ENCODE measurements around the gene ANKRD37. TPM values are rescaled to one million over a fixed set of nuclear protein-coding genes. Genes with fewer than 3 reads are reported as not detected.

The ANKRD37 gene
- total and polyA plus RNA-seq, 9 of the 15 experiments (the other 6 are each of a cell fraction or from before 2014, with no cell fraction given) = 1.3 to 53.7 (median 3.6) TPM

DNA sequence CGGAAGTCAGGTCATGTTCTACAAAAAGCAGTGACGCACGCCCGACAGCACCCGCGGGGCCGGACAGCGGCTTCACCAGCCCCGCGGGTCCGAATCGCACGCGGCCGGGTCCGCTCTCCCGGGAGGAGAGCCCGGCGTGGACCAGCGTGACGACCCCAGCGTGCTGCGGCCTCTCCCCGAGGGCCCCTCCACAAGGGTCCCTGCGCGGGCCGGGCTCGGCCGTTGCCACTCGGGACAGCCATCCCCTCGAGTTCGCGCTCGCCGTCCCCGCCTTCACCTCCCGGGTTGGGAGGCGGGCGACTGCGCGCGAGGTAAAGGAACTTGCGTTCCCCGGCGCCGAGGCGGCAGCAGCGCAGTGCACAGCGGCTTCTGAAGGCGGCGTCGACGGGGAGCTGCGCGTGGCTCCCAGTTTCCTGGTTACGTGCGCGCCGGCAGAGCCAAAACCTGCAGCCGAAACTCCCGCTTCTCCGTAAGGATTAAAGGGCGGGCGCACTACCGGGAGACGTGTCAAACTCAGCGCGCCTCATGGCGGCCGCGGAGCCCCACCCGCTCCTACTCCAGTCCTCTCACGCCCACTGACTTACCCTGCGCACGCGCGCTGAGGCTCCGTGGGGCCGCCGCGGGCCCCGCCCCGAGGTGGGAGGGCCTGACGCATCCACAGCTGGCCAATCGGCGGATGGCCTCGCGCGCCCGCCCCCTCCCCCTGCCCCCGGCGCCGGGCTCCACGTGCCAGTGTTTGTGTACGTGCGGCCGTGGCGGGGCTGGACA, 501 bp upstream of the ANKRD37 start (continued):
- TF ChIP-seq RBM22 (IDR thresholded peaks at IDR 0.05; ENCODE audit: low read depth, low read length, poor library complexity, severe bottlenecking) (peak; percentile 93), U2AF1 (optimal IDR thresholded peaks at IDR 0.05; ENCODE audit: low read depth, low read length) (peak; percentile 93), PHB2 (IDR thresholded peaks at IDR 0.05; ENCODE audit: low read depth) (no peak), ZBTB8A (IDR thresholded peaks at IDR 0.05; ENCODE audit: partially characterized antibody) (no peak), ZNF124 (CRISPR knock-in tag; IDR thresholded peaks at IDR 0.05) (0 out of 2 replicates have a peak, but pooled peaks have one; percentile 27), CBX3 (IDR thresholded peaks at IDR 0.05; ENCODE audit: borderline replicate concordance in 1 of 2, low read length in 2 of 2) (no peak; a peak in 1 of 3 replicates), ESRRA (IDR thresholded peaks at IDR 0.05; ENCODE audit: borderline replicate concordance, low read depth) (peak; percentile 49; the same call in 1 of the 2 replicates), RFX5 (IDR thresholded peaks at IDR 0.05; ENCODE audit: low read depth, low read length) (no peak), ZNF695 (CRISPR knock-in tag; IDR thresholded peaks at IDR 0.05) (no peak), ZNF830 (CRISPR knock-in tag; IDR thresholded peaks at IDR 0.05) (peak; percentile 89; the same call in 1 of the 2 replicates), HSF4 (CRISPR knock-in tag; IDR thresholded peaks at IDR 0.05; ENCODE audit: borderline replicate concordance) (no peak), SAP30 (IDR thresholded peaks at IDR 0.05; ENCODE audit: borderline replicate concordance, insufficient read depth, low read depth, low read length, poor library complexity, severe bottlenecking) (peak; percentile 88), TARDBP (IDR thresholded peaks at IDR 0.05) (peak; percentile 97), NR4A1 (CRISPR knock-in tag; IDR thresholded peaks at IDR 0.05) (peak; percentile 83), NR4A1 (tag; IDR thresholded peaks at IDR 0.05) (peak; percentile 86)
- TF ChIP-seq, protein P1, sequence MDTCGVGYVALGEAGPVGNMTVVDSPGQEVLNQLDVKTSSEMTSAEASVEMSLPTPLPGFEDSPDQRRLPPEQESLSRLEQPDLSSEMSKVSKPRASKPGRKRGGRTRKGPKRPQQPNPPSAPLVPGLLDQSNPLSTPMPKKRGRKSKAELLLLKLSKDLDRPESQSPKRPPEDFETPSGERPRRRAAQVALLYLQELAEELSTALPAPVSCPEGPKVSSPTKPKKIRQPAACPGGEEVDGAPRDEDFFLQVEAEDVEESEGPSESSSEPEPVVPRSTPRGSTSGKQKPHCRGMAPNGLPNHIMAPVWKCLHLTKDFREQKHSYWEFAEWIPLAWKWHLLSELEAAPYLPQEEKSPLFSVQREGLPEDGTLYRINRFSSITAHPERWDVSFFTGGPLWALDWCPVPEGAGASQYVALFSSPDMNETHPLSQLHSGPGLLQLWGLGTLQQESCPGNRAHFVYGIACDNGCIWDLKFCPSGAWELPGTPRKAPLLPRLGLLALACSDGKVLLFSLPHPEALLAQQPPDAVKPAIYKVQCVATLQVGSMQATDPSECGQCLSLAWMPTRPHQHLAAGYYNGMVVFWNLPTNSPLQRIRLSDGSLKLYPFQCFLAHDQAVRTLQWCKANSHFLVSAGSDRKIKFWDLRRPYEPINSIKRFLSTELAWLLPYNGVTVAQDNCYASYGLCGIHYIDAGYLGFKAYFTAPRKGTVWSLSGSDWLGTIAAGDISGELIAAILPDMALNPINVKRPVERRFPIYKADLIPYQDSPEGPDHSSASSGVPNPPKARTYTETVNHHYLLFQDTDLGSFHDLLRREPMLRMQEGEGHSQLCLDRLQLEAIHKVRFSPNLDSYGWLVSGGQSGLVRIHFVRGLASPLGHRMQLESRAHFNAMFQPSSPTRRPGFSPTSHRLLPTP (IDR thresholded peaks at IDR 0.05; ENCODE audit: borderline replicate concordance, extremely low read depth, insufficient read length) = no peak
- TF ChIP-seq, protein P2, sequence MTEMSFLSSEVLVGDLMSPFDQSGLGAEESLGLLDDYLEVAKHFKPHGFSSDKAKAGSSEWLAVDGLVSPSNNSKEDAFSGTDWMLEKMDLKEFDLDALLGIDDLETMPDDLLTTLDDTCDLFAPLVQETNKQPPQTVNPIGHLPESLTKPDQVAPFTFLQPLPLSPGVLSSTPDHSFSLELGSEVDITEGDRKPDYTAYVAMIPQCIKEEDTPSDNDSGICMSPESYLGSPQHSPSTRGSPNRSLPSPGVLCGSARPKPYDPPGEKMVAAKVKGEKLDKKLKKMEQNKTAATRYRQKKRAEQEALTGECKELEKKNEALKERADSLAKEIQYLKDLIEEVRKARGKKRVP (CRISPR knock-in tag; IDR thresholded peaks at IDR 0.05) = 0 out of 2 replicates have a peak, but pooled peaks have one; percentile 2
- TF ChIP-seq, protein P3, sequence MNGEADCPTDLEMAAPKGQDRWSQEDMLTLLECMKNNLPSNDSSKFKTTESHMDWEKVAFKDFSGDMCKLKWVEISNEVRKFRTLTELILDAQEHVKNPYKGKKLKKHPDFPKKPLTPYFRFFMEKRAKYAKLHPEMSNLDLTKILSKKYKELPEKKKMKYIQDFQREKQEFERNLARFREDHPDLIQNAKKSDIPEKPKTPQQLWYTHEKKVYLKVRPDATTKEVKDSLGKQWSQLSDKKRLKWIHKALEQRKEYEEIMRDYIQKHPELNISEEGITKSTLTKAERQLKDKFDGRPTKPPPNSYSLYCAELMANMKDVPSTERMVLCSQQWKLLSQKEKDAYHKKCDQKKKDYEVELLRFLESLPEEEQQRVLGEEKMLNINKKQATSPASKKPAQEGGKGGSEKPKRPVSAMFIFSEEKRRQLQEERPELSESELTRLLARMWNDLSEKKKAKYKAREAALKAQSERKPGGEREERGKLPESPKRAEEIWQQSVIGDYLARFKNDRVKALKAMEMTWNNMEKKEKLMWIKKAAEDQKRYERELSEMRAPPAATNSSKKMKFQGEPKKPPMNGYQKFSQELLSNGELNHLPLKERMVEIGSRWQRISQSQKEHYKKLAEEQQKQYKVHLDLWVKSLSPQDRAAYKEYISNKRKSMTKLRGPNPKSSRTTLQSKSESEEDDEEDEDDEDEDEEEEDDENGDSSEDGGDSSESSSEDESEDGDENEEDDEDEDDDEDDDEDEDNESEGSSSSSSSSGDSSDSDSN (IDR thresholded peaks at IDR 0.05; ENCODE audit: borderline replicate concordance in 1 of 2, low read depth in 2 of 2, low read length in 2 of 2) = no peak; a peak in 2 of 4 replicates
- TF ChIP-seq, protein P4, sequence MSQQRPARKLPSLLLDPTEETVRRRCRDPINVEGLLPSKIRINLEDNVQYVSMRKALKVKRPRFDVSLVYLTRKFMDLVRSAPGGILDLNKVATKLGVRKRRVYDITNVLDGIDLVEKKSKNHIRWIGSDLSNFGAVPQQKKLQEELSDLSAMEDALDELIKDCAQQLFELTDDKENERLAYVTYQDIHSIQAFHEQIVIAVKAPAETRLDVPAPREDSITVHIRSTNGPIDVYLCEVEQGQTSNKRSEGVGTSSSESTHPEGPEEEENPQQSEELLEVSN (IDR thresholded peaks at IDR 0.05; ENCODE audit: borderline replicate concordance in 1 of 2, extremely low read depth in 1 of 2, insufficient read depth in 1 of 2, insufficient read length in 1 of 2, low read depth in 1 of 2, low read length in 1 of 2, poor library complexity in 1 of 2, severe bottlenecking in 1 of 2) = peak; percentile 86

Data from K562 (cell line).